Spleen (tissue), 11 donors: ENCODE results near the gene LY86. TPM values are rescaled to one million over a fixed set of nuclear protein-coding genes. Genes with fewer than 3 reads are reported as not detected.

Experiments
- DNase-seq: peaks from one replicate; pipeline ENCODE4 v3.0.0-alpha.2; 2020
- H3K27ac ChIP-seq, 8 donors: fragments of 200-600 bp; sonication (generic) in 7 of 8; 1 replicate in 4 of 8; 2 replicates in 4 of 8; pipeline versions ENCODE4 v1.5.0 to v1.8.0; 2016 to 2021; ENCODE audit warnings: inconsistent platforms in 4 of 8, mild to moderate bottlenecking in 4 of 8, moderate library complexity in 1 of 8
- H3K27me3 ChIP-seq, 7 donors: fragments of 200-600 bp; sonication (generic) in 6 of 7; replicated peaks in 1 of 7; 1 replicate in 4 of 7; 2 replicates in 3 of 7; pipeline versions ENCODE4 v1.5.0 to v1.8.0; 2016 to 2021; ENCODE audit warnings: inconsistent platforms in 3 of 7, mild to moderate bottlenecking in 1 of 7
- H3K36me3 ChIP-seq, 6 donors: fragments of 200-600 bp; sonication (generic) in 5 of 6; 1 replicate in 4 of 6; 2 replicates in 2 of 6; pipeline versions ENCODE4 v1.5.0 to v1.8.0; 2016 to 2021; ENCODE audit warnings: inconsistent platforms in 2 of 6
- H3K4me1 ChIP-seq, 6 donors: fragments of 200-600 bp; sonication (generic) in 5 of 6; 1 replicate in 3 of 6; 2 replicates in 3 of 6; pipeline versions ENCODE4 v1.5.0 to v1.8.0; 2016 to 2021; ENCODE audit warnings: inconsistent platforms in 3 of 6
- H3K4me3 ChIP-seq, 8 donors: fragments of 200-600 bp; sonication (generic) in 7 of 8; 1 replicate in 4 of 8; 2 replicates in 4 of 8; pipeline versions ENCODE4 v1.5.0 to v1.8.0; 2016 to 2021; ENCODE audit warnings: inconsistent platforms in 4 of 8, mild to moderate bottlenecking in 4 of 8, moderate library complexity in 2 of 8
- H3K9me3 ChIP-seq, 8 donors: fragments of 200-600 bp; sonication (generic) in 7 of 8; 1 replicate in 4 of 8; 2 replicates in 4 of 8; pipeline versions ENCODE4 v1.5.0 to v1.8.0; 2016 to 2021; ENCODE audit warnings: inconsistent platforms in 4 of 8
- CTCF ChIP-seq, 11 experiments: fragments of 200-600 bp in 7 of 11; fragments of 450-650 bp in 4 of 11; sonication (generic) in 4 of 11; IDR thresholded peaks in 8 of 11; conservative IDR thresholded peaks in 3 of 11; 1 replicate in 7 of 11; 2 replicates in 4 of 11; pipeline versions ENCODE4 v1.4.0 to v1.8.0; 2016 to 2021; ENCODE audit warnings: antibody characterized with exemption in 11 of 11, inconsistent platforms in 4 of 11, mild to moderate bottlenecking in 1 of 11
- POLR2A ChIP-seq, 3 donors: fragments of 450-650 bp; IDR thresholded peaks; one replicate each; pipeline ENCODE4 v1.5.1; 2017; ENCODE audit warnings: antibody characterized with exemption in 3 of 3, mild to moderate bottlenecking in 1 of 3
- POLR2AphosphoS5 ChIP-seq, 3 donors: sonication (generic); formaldehyde crosslinking; IDR thresholded peaks; one replicate each; pipeline ENCODE4 v1.5.1; 2017; ENCODE audit warnings: antibody characterized with exemption in 3 of 3
- WGBS, 5 donors: extraction: QIAGEN DNeasy Blood & Tissue Kit in 3 of 5; methylation state at CpG; one replicate each; pipeline versions ENCODE4 v1.1.5 to v1.1.7; 2013 to 2018; 5-methylcytosine and 5-hydroxymethylcytosine counted together
- intact Hi-C: fragments of 100-400 bp; cut with DNase I; formaldehyde crosslinking; loops from one replicate; pipeline ENCODE4 v1.15.0; 2023; ENCODE audit warnings: low total_unique reads
- polyA plus RNA-seq, 3 donors: library from polyadenylated mRNA; stranded (reverse); fragments of 200-250 nt; gene quantifications; one replicate each; pipeline ENCODE4 v1.2.1, GENCODE V29; 2013
- total RNA-seq, 7 donors: library from RNA; depleted of rRNA in 3 of 7; stranded (reverse); fragments of >200 nt in 3 of 7; fragmentation: NEBNext Ultra II Directional in 4 of 7; extraction: Animal tissue kit (Norgen Biotek cat#: 25700) in 4 of 7; gene quantifications; one replicate each; pipeline versions ENCODE4 v1.1.0 to v1.2.1, GENCODE V29; 2016 to 2021
- donor health status: healthy with polysubstance abuse.
- donor health status: DM: no; HTN: no; CAD: no; lungs with moderate emphysema.
- donor health status: DM: no; HTN: no; CAD: no.
- donor health status: Bipolar disorder and iron deficiency.
- donor health status: healthy.
- donor health status: DM: no; HTN: no; CAD: no.
- donor health status: DM: yes; HTN: yes; CAD: no.

LY86 gene
- total and polyA plus RNA-seq, 10 donors, result 31.7 to 145 (median 70.2) TPM

DNA sequence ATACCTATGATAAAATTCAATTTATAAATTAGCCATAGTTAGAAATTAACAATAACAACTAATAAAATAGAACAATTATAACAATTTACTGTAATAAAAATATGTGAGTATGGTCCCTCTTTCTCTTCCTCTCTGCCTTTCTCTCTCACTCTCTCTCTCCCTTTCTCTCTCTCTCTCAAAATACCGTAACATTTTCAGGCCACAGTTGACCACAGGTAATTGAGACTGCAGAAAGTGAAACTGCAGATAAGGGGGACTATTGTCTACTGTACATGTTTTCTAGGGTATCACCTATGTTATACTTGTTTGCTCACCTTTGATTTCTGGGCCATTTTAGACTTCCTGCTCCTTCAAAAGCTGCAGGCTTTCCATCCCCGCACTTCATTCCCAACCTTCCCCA, 46.8 kb downstream of the LY86 start:
- TF ChIP-seq POLR2AphosphoS5 (IDR thresholded peaks at IDR 0.05) (no peak), CTCF (IDR thresholded peaks at IDR 0.05 in 8 of 11, conservative IDR thresholded peaks at IDR 0.05 in 3 of 11) (no peak), POLR2A (IDR thresholded peaks at IDR 0.05) (no peak)

DNA sequence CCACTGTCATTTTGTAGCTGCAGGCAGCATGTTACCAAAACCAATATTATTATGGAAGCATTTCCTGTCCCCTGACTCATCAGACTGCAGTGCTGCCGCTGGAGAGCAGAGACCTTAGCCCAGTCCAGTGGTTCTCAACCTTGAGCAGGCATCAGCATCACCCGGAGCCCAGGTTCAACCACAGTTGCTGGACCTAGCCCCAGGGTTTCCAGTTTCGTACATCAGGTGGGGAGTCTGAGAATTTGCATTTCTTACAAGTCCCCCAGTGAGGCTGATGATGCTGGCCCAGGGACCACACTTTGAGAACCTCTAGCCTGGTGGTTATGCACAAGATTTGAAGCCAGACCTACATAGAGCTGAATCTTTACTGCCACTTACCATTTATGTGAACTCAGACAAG, 47.3 kb downstream of the LY86 start:
- Histone ChIP-seq H3K9me3 (no peaks in the 10 kb centered on the region), H3K4me3 (no peak overlapping the region), H3K27me3 (no peaks in the 10 kb centered on the region), H3K36me3 (peaks cover 0 to 49% (median 0%) of the 10 kb centered on the region in 6 donors), H3K27ac (no peak overlapping the region), H3K4me1 (peaks cover 0 to 51% (median 13%) of the 10 kb centered on the region in 6 donors)
- 73 to 96% (median 82%) methylated on average over 2 to 3 of the region's 3 CpGs for WGBS, 5 donors
- TF ChIP-seq POLR2AphosphoS5 (IDR thresholded peaks at IDR 0.05) (no peak), POLR2A (IDR thresholded peaks at IDR 0.05) (no peak), CTCF (IDR thresholded peaks at IDR 0.05 in 8 of 11, conservative IDR thresholded peaks at IDR 0.05 in 3 of 11) (no peak)
- no peak for DNase-seq
- intact Hi-C loops, result no loop called here

More for the DNA sequence above, 46.8 kb downstream of the LY86 start:
- H3K9me3 ChIP-seq, result no peaks in the 10 kb centered on the region
- H3K4me3 ChIP-seq, result no peak overlapping the region
- peaks cover 0 to 48% (median 0%) of the 10 kb centered on the region in 6 donors for H3K36me3 ChIP-seq
- WGBS, 5 donors, result 75 to 86% (median 78%) methylated on average over 2 of the region's 2 CpGs
- intact Hi-C loops, result no loop called here
- no peak overlapping the region for H3K27ac ChIP-seq
- no peak for DNase-seq
- H3K4me1 ChIP-seq, result peaks cover 0 to 52% (median 13%) of the 10 kb centered on the region in 6 donors
- no peaks in the 10 kb centered on the region for H3K27me3 ChIP-seq

- WGBS, 5 donors, result 94 to 98% (median 96%) methylated on average over 4 of the region's 4 CpGs
- TF ChIP-seq POLR2A (IDR thresholded peaks at IDR 0.05), result no peak
- TF ChIP-seq POLR2AphosphoS5 (IDR thresholded peaks at IDR 0.05), result no peak
- TF ChIP-seq CTCF (IDR thresholded peaks at IDR 0.05 in 8 of 11, conservative IDR thresholded peaks at IDR 0.05 in 3 of 11), result no peak
- DNase-seq, result no peak
Measured at GRCh38 chr6:6639572-6639971, 51.1 kb downstream of the LY86 start.

DNA sequence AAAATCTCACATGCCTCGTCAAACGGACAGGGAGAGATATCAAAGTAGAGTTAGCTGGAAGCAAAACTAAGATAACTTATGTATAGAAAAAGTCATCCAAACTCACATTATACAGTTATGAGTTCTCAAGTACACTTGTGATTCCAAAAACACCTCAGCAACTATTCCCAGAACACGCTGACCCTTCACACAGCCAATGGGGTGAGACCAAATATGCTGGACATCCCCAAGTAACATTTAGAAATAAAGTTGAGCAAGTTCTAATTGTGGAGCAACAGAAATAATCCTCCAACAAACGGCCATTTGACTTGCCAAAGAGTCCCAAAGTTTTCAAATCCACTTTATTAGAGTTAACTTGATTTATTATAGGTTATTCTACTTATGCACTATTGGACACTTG, 52.4 kb downstream of the LY86 start:
- WGBS, 5 donors, result 83 to 86% (median 84%) methylated on average over 4 of the region's 4 CpGs
- Histone ChIP-seq H3K36me3 (peaks cover 0 to 59% (median 0%) of the 10 kb centered on the region in 6 donors), H3K4me1 (peaks cover 0 to 16% (median 8%) of the 10 kb centered on the region in 6 donors), H3K27ac (no peak overlapping the region), H3K9me3 (no peaks in the 10 kb centered on the region), H3K27me3 (no peaks in the 10 kb centered on the region), H3K4me3 (no peak overlapping the region)
- TF ChIP-seq POLR2A (IDR thresholded peaks at IDR 0.05) (no peak), CTCF (IDR thresholded peaks at IDR 0.05 in 8 of 11, conservative IDR thresholded peaks at IDR 0.05 in 3 of 11) (no peak), POLR2AphosphoS5 (IDR thresholded peaks at IDR 0.05) (no peak)
- DNase-seq, result no peak
- intact Hi-C loops, result no loop called here

More at GRCh38 chr6:6639572-6639971, 51.1 kb downstream of the LY86 start:
- Histone ChIP-seq H3K4me1 (peaks cover 0 to 29% (median 12%) of the 10 kb centered on the region in 6 donors), H3K27me3 (no peaks in the 10 kb centered on the region), H3K36me3 (peaks cover 0 to 49% (median 0%) of the 10 kb centered on the region in 6 donors), H3K27ac (no peak overlapping the region), H3K4me3 (no peak overlapping the region), H3K9me3 (no peaks in the 10 kb centered on the region)
- intact Hi-C loops, result no loop called here
